ENCODE data around the gene POLR2E. TPM values are rescaled to one million over a fixed set of nuclear protein-coding genes. Genes with fewer than 3 reads are reported as not detected.
"Not testable (repeated sequence)": the region's sequence is repeated elsewhere in the genome, so short reads cannot be mapped to it uniquely, and the experiment has no call there.

Gene POLR2E
- total RNA-seq, 2 experiments from 2014 or later: 142 to 163 TPM

GRCh38 chr19:1132552-1133383 lies 37.6 kb upstream of the POLR2E start:
- ATAC-seq (ENCODE audit: low read depth): peak; percentile 6
- H3K4me3 Mint-ChIP-seq: peak overlapping the region; percentile 86
- H3K4me1 Mint-ChIP-seq: peaks cover 14% of the 10 kb centered on the region
- no peaks in the 10 kb centered on the region for H3K27me3 Mint-ChIP-seq
- DNase-seq: no peak
- peak overlapping the region; percentile 86 for H3K27ac Mint-ChIP-seq
- POLR2A ChIA-PET: interaction anchor here (0.5 to 1.6 kb wide), 8 partner anchors 9 to 136 kb away, joined by 3 to 7 read pairs (median 3); partner anchors contain the start of gene CIRBP
- H3K9me3 Mint-ChIP-seq: no peaks in the 10 kb centered on the region
- H3K36me3 Mint-ChIP-seq: peaks cover 2% of the 10 kb centered on the region

GRCh38 chr19:1131718-1132551 lies 36.8 kb upstream of the POLR2E start:
- H3K4me1 Mint-ChIP-seq: peaks cover 14% of the 10 kb centered on the region
- peak overlapping the region; percentile 88 for H3K27ac Mint-ChIP-seq
- H3K36me3 Mint-ChIP-seq: peaks cover 2% of the 10 kb centered on the region
- ATAC-seq (ENCODE audit: low read depth) (peak; percentile 80), DNase-seq (peak; percentile 86)
- peak overlapping the region; percentile 86 for H3K4me3 Mint-ChIP-seq
- no peaks in the 10 kb centered on the region for H3K9me3 Mint-ChIP-seq
- H3K27me3 Mint-ChIP-seq: no peaks in the 10 kb centered on the region
- POLR2A ChIA-PET: interaction anchor here (0.5 to 1.7 kb wide), 12 partner anchors 9 to 137 kb away, joined by 3 to 7 read pairs (median 3); partner anchors contain the start of genes ARHGAP45, CIRBP and GPX4

GRCh38 chr19:1130771-1131717 lies 35.9 kb upstream of the POLR2E start:
- H3K9me3 Mint-ChIP-seq: no peaks in the 10 kb centered on the region
- ATAC-seq (ENCODE audit: low read depth) (peak; percentile 12), DNase-seq (peak; percentile 61)
- peaks cover 3% of the 10 kb centered on the region for H3K36me3 Mint-ChIP-seq
- POLR2A ChIA-PET: interaction anchor here (0.6 to 1.7 kb wide), 12 partner anchors 9 to 193 kb away, joined by 3 to 7 read pairs (median 3); partner anchors contain the start of genes ARHGAP45, CIRBP, GPX4 and WDR18
- no peaks in the 10 kb centered on the region for H3K27me3 Mint-ChIP-seq
- peak overlapping the region; percentile 86 for H3K4me3 Mint-ChIP-seq
- H3K27ac Mint-ChIP-seq: peak overlapping the region; percentile 88
- peaks cover 12% of the 10 kb centered on the region for H3K4me1 Mint-ChIP-seq

GRCh38 chr19:1129535-1129934 lies 34.4 kb upstream of the POLR2E start:
- H3K36me3 Mint-ChIP-seq: peaks cover 6% of the 10 kb centered on the region
- ATAC-seq (ENCODE audit: low read depth) (no peak), DNase-seq (no peak)
- H3K4me1 Mint-ChIP-seq: peaks cover 12% of the 10 kb centered on the region
- H3K4me3 Mint-ChIP-seq: peak overlapping the region; percentile 86
- H3K27me3 Mint-ChIP-seq: no peaks in the 10 kb centered on the region
- no peak overlapping the region for H3K27ac Mint-ChIP-seq
- POLR2A ChIA-PET: no interaction called here
- H3K9me3 Mint-ChIP-seq: no peaks in the 10 kb centered on the region

GRCh38 chr19:1129084-1129483 lies 33.9 kb upstream of the POLR2E start:
- ATAC-seq (ENCODE audit: low read depth); H3K9me3 Mint-ChIP-seq; H3K4me3 Mint-ChIP-seq: not testable (repeated sequence)

GRCh38 chr19:1128106-1128505 lies 32.9 kb upstream of the POLR2E start:
- no peak for ATAC-seq (ENCODE audit: low read depth)
- POLR2A ChIA-PET: no interaction called here

More at GRCh38 chr19:1129084-1129483, 33.9 kb upstream of the POLR2E start:
- H3K36me3 Mint-ChIP-seq, H3K27me3 Mint-ChIP-seq, DNase-seq, POLR2A ChIA-PET, H3K27ac Mint-ChIP-seq: not testable (repeated sequence)
- H3K4me1 Mint-ChIP-seq: peaks cover 12% of the 10 kb centered on the region

GRCh38 chr19:1126984-1127760 lies 32.0 kb upstream of the POLR2E start:
- Mint-ChIP-seq H3K36me3 (peaks cover 5% of the 10 kb centered on the region), H3K9me3 (no peaks in the 10 kb centered on the region), H3K27me3 (no peaks in the 10 kb centered on the region), H3K4me1 (peaks cover 9% of the 10 kb centered on the region), H3K27ac (no peak overlapping the region), H3K4me3 (no peak overlapping the region)
- no peak for DNase-seq
- POLR2A ChIA-PET: no interaction called here
- ATAC-seq (ENCODE audit: low read depth): no peak

More at GRCh38 chr19:1128106-1128505, 32.9 kb upstream of the POLR2E start:
- Mint-ChIP-seq H3K4me3 (no peak overlapping the region), H3K27ac (no peak overlapping the region), H3K4me1 (peaks cover 9% of the 10 kb centered on the region), H3K36me3 (peaks cover 5% of the 10 kb centered on the region), H3K9me3 (no peaks in the 10 kb centered on the region), H3K27me3 (no peaks in the 10 kb centered on the region)
- DNase-seq: no peak

- ATAC-seq (ENCODE audit: low read depth) (no peak), DNase-seq (no peak)
- Mint-ChIP-seq H3K4me3 (no peak overlapping the region), H3K4me1 (peaks cover 8% of the 10 kb centered on the region), H3K27me3 (no peaks in the 10 kb centered on the region), H3K36me3 (peaks cover 13% of the 10 kb centered on the region), H3K27ac (no peak overlapping the region), H3K9me3 (no peaks in the 10 kb centered on the region)
- POLR2A ChIA-PET: interaction anchor here (0.5 to 0.7 kb wide), 2 partner anchors 148 to 328 kb away, joined by 3 read pairs; no protein-coding TSS in a partner anchor
Observed at GRCh38 chr19:1125601-1126467, 30.7 kb upstream of the POLR2E start.

GRCh38 chr19:1123885-1124677 lies 28.9 kb upstream of the POLR2E start:
- H3K27me3 Mint-ChIP-seq: no peaks in the 10 kb centered on the region
- ATAC-seq (ENCODE audit: low read depth): no peak
- POLR2A ChIA-PET: interaction anchor here (1.0 kb wide), 1 partner anchor 114 kb away, joined by 3 read pairs; no protein-coding TSS in a partner anchor
- DNase-seq: no peak
- H3K4me3 Mint-ChIP-seq: no peak overlapping the region
- no peaks in the 10 kb centered on the region for H3K9me3 Mint-ChIP-seq
- H3K27ac Mint-ChIP-seq: no peak overlapping the region
- H3K4me1 Mint-ChIP-seq: no peaks in the 10 kb centered on the region
- H3K36me3 Mint-ChIP-seq: peaks cover 13% of the 10 kb centered on the region

GRCh38 chr19:1123381-1123780 lies 28.2 kb upstream of the POLR2E start:
- Mint-ChIP-seq H3K4me3 (no peak overlapping the region), H3K4me1 (no peaks in the 10 kb centered on the region), H3K27ac (no peak overlapping the region), H3K27me3 (no peaks in the 10 kb centered on the region), H3K36me3 (peaks cover 13% of the 10 kb centered on the region), H3K9me3 (no peaks in the 10 kb centered on the region)
- POLR2A ChIA-PET: interaction anchor here (0.8 to 1.0 kb wide), 2 partner anchors 9 to 115 kb away, joined by 3 read pairs; no protein-coding TSS in a partner anchor
- ATAC-seq (ENCODE audit: low read depth): no peak
- no peak for DNase-seq

Data from activated naive CD8-positive, alpha-beta T cell treated with anti-CD3 and anti-CD28 coated beads, Interleukin-2, amount 10 ng/mL, durations not matched to agents 7 days and 5 days (primary cell).